Neural cell (in vitro differentiated cells): Measurements from ENCODE around the gene TOX2. TPM values are rescaled to one million over a fixed set of nuclear protein-coding genes. Genes with fewer than 3 reads are reported as not detected.

Experiments
- H2AFZ ChIP-seq: fragments of 200-600, 300-800 bp; sonication (generic), shearing (Covaris generic); 2 replicates; pipeline ENCODE4 v1.6.0; 2014; ENCODE audit warnings: low read depth, mild to moderate bottlenecking, antibody characterized with exemption, low read length, moderate library complexity
- H3F3A ChIP-seq: fragments of 200-600 bp; shearing (Covaris generic); 2 replicates; pipeline ENCODE4 v1.6.1; 2016; ENCODE audit warnings: mild to moderate bottlenecking, moderate library complexity, mixed read lengths, antibody characterized with exemption, low read length; ENCODE audit not compliant: insufficient read depth, poor library complexity, severe bottlenecking
- H3K27ac ChIP-seq: fragments of 200-600, 300-800 bp; sonication (generic), shearing (Covaris generic); 2 replicates; pipeline ENCODE4 v1.5.1; 2014; ENCODE audit warnings: mild to moderate bottlenecking, low read length, moderate library complexity
- H3K27me3 ChIP-seq: fragments of 300-800, 200-600 bp; sonication (generic), shearing (Covaris generic); 2 replicates; pipeline ENCODE4 v1.6.0; 2014; ENCODE audit warnings: mild to moderate bottlenecking, low read depth, low read length, moderate library complexity; ENCODE audit not compliant: insufficient read depth
- H3K36me3 ChIP-seq: fragments of 300-800, 200-600 bp; sonication (generic), shearing (Covaris generic); 2 replicates; pipeline ENCODE4 v1.5.1; 2014; ENCODE audit warnings: mild to moderate bottlenecking, antibody characterized with exemption, low read length, moderate library complexity; ENCODE audit not compliant: insufficient read depth
- H3K4me2 ChIP-seq: fragments of 300-800, 200-600 bp; sonication (generic), shearing (Covaris generic); 2 replicates; pipeline ENCODE4 v1.6.0; 2014; ENCODE audit warnings: mild to moderate bottlenecking, low read length
- H3K4me3 ChIP-seq: fragments of 300-800, 200-600 bp; sonication (generic), shearing (Covaris generic); 2 replicates; pipeline ENCODE4 v1.5.1; 2014; ENCODE audit warnings: mild to moderate bottlenecking, low read length, moderate library complexity
- H3K79me2 ChIP-seq: fragments of 200-600 bp; shearing (Covaris generic); replicated peaks from 2 replicates; pipeline ENCODE4 v1.6.0; 2014; ENCODE audit warnings: mild to moderate bottlenecking, low read length, moderate library complexity; ENCODE audit not compliant: insufficient read depth
- H3K9ac ChIP-seq: fragments of 300-800, 200-600 bp; sonication (generic), shearing (Covaris generic); 2 replicates; pipeline ENCODE4 v1.6.1; 2016; ENCODE audit warnings: mild to moderate bottlenecking, low read length, mixed read lengths
- H3K9me2 ChIP-seq: fragments of 200-600 bp; shearing (Covaris generic); 2 replicates; pipeline ENCODE4 v1.6.1; 2016; ENCODE audit warnings: mild to moderate bottlenecking, low read length, mixed read lengths; ENCODE audit not compliant: insufficient read depth
- H3K9me3 ChIP-seq: fragments of 200-600, 300-800 bp; sonication (generic), shearing (Covaris generic); 2 replicates; pipeline ENCODE4 v1.6.1; 2016; ENCODE audit warnings: mild to moderate bottlenecking, mixed run types, low read length, moderate library complexity, mixed read lengths
- H4K20me1 ChIP-seq: fragments of 200-600 bp; shearing (Covaris generic); 2 replicates; pipeline ENCODE4 v1.6.1; 2016; ENCODE audit warnings: mild to moderate bottlenecking, mixed run types; ENCODE audit not compliant: insufficient read depth
- CTCF ChIP-seq: fragments of 450-650 bp; IDR thresholded peaks from 2 replicates; pipeline ENCODE4 v1.5.1; 2014; ENCODE audit warnings: antibody characterized with exemption, mild to moderate bottlenecking, moderate library complexity; ENCODE audit not compliant: poor library complexity, severe bottlenecking
- EP300 ChIP-seq: fragments of 450-650 bp; conservative IDR thresholded peaks from 2 replicates; pipeline ENCODE4 v1.6.1; 2014; ENCODE audit warnings: antibody characterized with exemption, mild to moderate bottlenecking, moderate library complexity; ENCODE audit not compliant: poor library complexity, severe bottlenecking
- EZH2 ChIP-seq: fragments of 200-600, 300-800 bp; shearing (Covaris generic), sonication (generic); IDR thresholded peaks from 2 replicates; pipeline ENCODE4 v1.6.1; 2014; ENCODE audit warnings: antibody characterized with exemption, low read length, borderline replicate concordance, mild to moderate bottlenecking; ENCODE audit not compliant: insufficient read depth, poor library complexity, severe bottlenecking
- MXI1 ChIP-seq: fragments of 450-650 bp; conservative IDR thresholded peaks from 2 replicates; pipeline ENCODE4 v1.6.1; 2014; ENCODE audit warnings: antibody characterized with exemption, mild to moderate bottlenecking; ENCODE audit not compliant: poor library complexity, severe bottlenecking
- POLR2AphosphoS5 ChIP-seq: IDR thresholded peaks from 2 replicates; pipeline ENCODE4 v1.6.1; 2012
- RAD21 ChIP-seq: fragments of 450-650 bp; conservative IDR thresholded peaks from 2 replicates; pipeline ENCODE4 v1.6.1; 2014; ENCODE audit warnings: antibody characterized with exemption, mild to moderate bottlenecking, moderate library complexity
- REST ChIP-seq: IDR thresholded peaks from 2 replicates; pipeline ENCODE4 v1.6.1; 2012; ENCODE audit warnings: borderline replicate concordance
- SMC3 ChIP-seq: fragments of 450-650 bp; conservative IDR thresholded peaks from 2 replicates; pipeline ENCODE4 v1.6.1; 2014; ENCODE audit warnings: antibody characterized with exemption, mild to moderate bottlenecking, moderate library complexity; ENCODE audit not compliant: poor library complexity
- TAF1 ChIP-seq: IDR thresholded peaks from 2 replicates; pipeline ENCODE4 v1.6.1; 2012; ENCODE audit warnings: low read depth
- polyA plus RNA-seq: library from polyadenylated mRNA; depleted of rRNA; stranded (reverse); fragments of >200 nt; gene quantifications from 2 replicates; pipeline ENCODE4 v1.2.3, GENCODE V29; 2014

TOX2 gene
- polyA plus RNA-seq, 1 donor from 2014 or later = 0.89 TPM

- no peaks in the 10 kb centered on the region for H3K79me2 ChIP-seq
- H3K9me3 ChIP-seq = no peaks in the 10 kb centered on the region
- H3K9me2 ChIP-seq = no peaks in the 10 kb centered on the region
- no peak overlapping the region for H3K4me3 ChIP-seq
- H3K9ac ChIP-seq = no peak overlapping the region
- H3K4me2 ChIP-seq = no peak overlapping the region
- H2AFZ ChIP-seq = no peak overlapping the region
- H3K27me3 ChIP-seq = no peaks in the 10 kb centered on the region
- H3K27ac ChIP-seq = no peak overlapping the region
- H4K20me1 ChIP-seq = no peaks in the 10 kb centered on the region
- H3K36me3 ChIP-seq = no peaks in the 10 kb centered on the region
- TF ChIP-seq EP300 = no peak
- TF ChIP-seq TAF1 = no peak
- TF ChIP-seq EZH2 = no peak
- no peak for TF ChIP-seq RAD21
- no peak for TF ChIP-seq CTCF
- TF ChIP-seq POLR2AphosphoS5 = no peak
- no peak for TF ChIP-seq REST
- TF ChIP-seq SMC3 = no peak
- no peaks in the 10 kb centered on the region for H3F3A ChIP-seq
These were observed 159.0 kb downstream of the TOX2 start for GRCh38 chr20:44073675-44074071.

- Histone ChIP-seq H3K9me2 (no peaks in the 10 kb centered on the region), H3K4me2 (no peak overlapping the region), H3K79me2 (no peaks in the 10 kb centered on the region), H4K20me1 (no peaks in the 10 kb centered on the region), H3K36me3 (no peaks in the 10 kb centered on the region), H3K27ac (no peak overlapping the region), H3F3A (no peaks in the 10 kb centered on the region), H3K9me3 (no peaks in the 10 kb centered on the region), H3K27me3 (no peaks in the 10 kb centered on the region), H3K4me3 (no peak overlapping the region), H2AFZ (no peak overlapping the region), H3K9ac (no peak overlapping the region)
- TF ChIP-seq TAF1 = no peak
- no peak for TF ChIP-seq SMC3
- no peak for TF ChIP-seq EP300
- TF ChIP-seq MXI1 = no peak
- no peak for TF ChIP-seq RAD21
These were observed 159.8 kb downstream of the TOX2 start for GRCh38 chr20:44074252-44075151.
